ENCODE results near the gene IGF2BP3. TPM values are rescaled to one million over a fixed set of nuclear protein-coding genes. Genes with fewer than 3 reads are reported as not detected.
A peak's percentile ranks its signal among the peaks of the same experiment; 100 is the strongest.

IGF2BP3 gene
- total RNA-seq, 1 experiment from 2014 or later, result 51.8 TPM

DNA sequence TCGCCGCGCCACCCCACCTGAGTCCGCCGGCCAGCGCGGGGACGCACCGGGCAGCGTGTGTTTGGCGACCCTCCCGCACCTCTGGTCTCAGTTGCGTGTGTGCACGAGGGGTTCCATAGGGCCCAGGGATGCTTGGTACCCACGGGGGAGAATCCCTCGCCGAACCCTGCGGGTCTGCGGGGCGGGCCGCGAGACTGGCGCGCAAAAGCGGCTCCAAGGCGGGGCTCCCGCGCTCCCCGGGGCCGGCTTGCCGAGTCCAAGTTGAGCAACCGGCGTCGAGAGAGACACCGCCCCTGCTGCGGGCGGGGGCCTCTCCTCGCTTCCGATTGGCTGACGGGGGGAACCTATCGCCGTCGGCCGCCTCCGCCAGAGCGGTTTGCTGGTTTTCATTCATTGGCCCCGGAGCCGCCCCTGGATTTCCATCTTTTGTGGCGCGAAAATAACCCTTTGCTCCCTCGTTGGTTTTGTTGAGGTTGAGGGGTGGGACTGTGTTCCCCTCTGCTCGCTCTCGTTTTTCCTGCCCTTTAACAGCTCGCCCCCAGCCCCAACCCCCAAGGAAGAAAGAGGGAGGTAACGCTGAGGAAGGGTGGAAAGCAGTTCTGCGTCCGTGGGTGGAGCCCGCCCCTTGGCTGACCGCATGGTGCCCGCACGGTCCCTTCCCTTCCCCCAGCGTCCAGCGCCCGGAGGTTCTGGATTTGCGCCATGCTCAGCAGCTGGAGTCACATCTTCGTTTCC, 4.0 kb upstream of the IGF2BP3 start:
- Histone ChIP-seq H3K9me3 (no peaks in the 10 kb centered on the region), H3K27me3 (no peaks in the 10 kb centered on the region), H3K36me3 (no peaks in the 10 kb centered on the region), H3K4me3 (peak overlapping the region; percentile 65)
- peak; percentile 99 for DNase-seq

GRCh38 chr7:23473844-23474093, 3.5 kb upstream of the IGF2BP3 start:
- Histone ChIP-seq H3K27me3 (no peaks in the 10 kb centered on the region), H3K9me3 (no peaks in the 10 kb centered on the region), H3K4me3 (peak overlapping the region; percentile 65), H3K36me3 (no peaks in the 10 kb centered on the region)
- DNase-seq, result no peak

DNA sequence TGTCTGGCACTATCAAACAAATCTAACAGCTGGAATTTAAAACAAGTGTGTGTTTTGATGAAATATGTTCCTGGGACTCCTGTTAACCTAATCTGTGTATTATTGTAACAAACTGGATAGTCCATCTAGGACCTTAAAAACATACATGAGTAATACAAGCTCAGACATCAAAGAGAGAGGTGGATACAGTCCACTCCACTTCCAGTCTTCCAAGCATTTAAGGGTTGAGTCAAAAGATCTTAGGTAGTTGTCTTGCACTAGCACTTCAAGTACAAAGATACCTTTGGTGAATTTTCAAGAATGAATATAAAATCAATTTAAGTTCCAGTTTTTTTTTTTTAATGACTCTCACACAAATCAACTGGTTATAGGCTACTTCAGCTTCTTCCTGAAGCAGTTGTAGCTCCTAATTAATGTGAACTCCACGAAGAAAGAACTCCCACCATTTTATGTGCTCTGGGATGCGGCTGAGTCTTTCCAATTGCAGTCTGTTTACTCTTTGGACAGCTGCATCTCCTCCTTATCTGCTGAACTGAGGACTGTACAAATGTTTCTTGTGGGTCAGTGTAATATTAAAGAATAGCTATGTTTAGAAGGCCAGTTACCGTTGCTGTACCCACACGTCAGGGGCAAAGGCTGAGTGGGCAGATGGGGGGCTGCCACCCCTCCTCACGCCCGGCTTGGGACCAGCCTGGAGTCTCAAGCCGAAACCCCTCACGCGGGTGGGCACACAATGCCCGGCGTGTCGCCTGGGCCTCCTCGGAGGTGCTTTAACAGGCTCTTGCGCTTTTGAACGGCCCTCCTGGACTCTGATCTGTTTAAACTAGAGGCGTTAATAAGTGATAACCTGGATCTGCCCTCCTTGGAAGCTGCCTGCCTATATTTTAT, 2.9 kb upstream of the IGF2BP3 start:
- Histone ChIP-seq H3K9me3 (no peaks in the 10 kb centered on the region), H3K36me3 (0 out of 2 replicates have a peak, but pooled peaks cover 3% of the 10 kb centered on the region), H3K4me3 (peak overlapping the region; percentile 65), H3K27me3 (no peaks in the 10 kb centered on the region)
- no peak for DNase-seq

- no peak for DNase-seq
- Histone ChIP-seq H3K4me3 (peak overlapping the region; percentile 65), H3K27me3 (no peaks in the 10 kb centered on the region), H3K36me3 (peaks cover 10% of the 10 kb centered on the region), H3K9me3 (no peaks in the 10 kb centered on the region)
These were observed 2.3 kb upstream of the IGF2BP3 start for GRCh38 chr7:23472556-23472955.

DNA sequence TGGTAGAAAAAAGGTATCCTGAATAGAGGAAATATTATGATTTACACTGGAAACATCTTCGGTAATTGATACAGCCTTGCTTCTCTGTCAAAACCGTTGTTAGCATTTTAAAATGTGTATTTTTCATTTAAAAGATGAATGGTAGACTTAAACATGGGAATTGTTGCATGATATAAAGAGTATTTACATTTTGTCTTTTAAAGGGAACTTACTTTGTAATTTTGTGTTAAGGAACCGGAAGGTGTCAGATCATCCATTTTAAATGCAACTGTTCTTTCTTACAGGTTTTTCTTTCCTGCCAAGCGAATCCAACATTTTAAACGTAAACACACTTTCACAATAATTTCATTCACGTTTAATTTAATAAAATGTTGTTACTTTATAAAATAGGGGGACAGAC, 1.8 kb upstream of the IGF2BP3 start:
- Histone ChIP-seq H3K4me3 (peak overlapping the region; percentile 65), H3K9me3 (no peaks in the 10 kb centered on the region), H3K36me3 (peaks cover 15% of the 10 kb centered on the region), H3K27me3 (no peaks in the 10 kb centered on the region)
- DNase-seq, result no peak

DNA sequence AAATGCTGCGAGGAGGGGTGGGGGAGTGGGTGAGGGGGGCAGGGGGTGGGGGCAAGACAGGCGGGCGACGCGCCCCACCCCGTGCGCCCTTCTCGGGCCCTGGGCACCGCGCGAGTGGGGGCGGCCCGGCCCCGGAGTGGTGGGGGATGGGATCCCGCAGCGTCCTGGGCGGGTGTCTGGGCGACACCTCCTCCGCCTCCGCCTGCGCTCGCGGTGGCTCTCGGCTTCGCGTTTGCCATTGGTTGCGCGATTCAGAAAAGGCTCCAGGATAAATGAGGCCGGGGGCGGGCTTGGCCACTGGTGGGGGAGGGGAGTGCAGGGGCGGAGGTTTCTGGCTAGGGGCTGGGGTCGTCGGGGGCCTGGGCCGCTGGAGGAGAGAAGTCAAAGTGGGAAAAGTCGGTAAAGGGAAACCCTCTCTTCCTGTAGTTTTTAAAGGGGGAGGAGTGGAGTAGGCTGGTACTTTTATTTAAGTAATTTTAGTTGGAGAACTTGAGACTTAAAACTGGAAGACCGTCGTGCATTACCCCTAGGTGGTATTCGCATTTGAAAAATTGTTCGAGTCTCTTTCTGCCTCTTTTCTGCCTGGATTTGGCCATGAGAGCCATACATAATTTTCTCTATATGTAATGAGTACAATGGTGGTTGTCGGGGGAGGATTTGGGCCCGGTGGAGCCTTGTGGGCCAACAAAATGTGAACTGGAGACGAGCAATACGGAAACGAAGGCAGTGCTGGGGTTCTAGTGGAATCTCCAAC, 992 bp upstream of the IGF2BP3 start:
- Histone ChIP-seq H3K4me3 (peak overlapping the region; percentile 65), H3K9me3 (no peaks in the 10 kb centered on the region), H3K27me3 (no peaks in the 10 kb centered on the region), H3K36me3 (peaks cover 23% of the 10 kb centered on the region)
- DNase-seq, result peak; percentile 95

- H3K27me3 ChIP-seq, result no peaks in the 10 kb centered on the region
- DNase-seq, result no peak
- H3K9me3 ChIP-seq, result no peaks in the 10 kb centered on the region
- peaks cover 34% of the 10 kb centered on the region for H3K36me3 ChIP-seq
- peak overlapping the region; percentile 65 for H3K4me3 ChIP-seq
These were observed 385 bp downstream of the IGF2BP3 start for GRCh38 chr7:23469961-23470250.

- Histone ChIP-seq H3K36me3 (peaks cover 37% of the 10 kb centered on the region), H3K4me3 (peak overlapping the region; percentile 65), H3K27me3 (no peaks in the 10 kb centered on the region), H3K9me3 (no peaks in the 10 kb centered on the region)
- peak; percentile 27 for DNase-seq
These were observed 936 bp downstream of the IGF2BP3 start for GRCh38 chr7:23469150-23469960.

DNA sequence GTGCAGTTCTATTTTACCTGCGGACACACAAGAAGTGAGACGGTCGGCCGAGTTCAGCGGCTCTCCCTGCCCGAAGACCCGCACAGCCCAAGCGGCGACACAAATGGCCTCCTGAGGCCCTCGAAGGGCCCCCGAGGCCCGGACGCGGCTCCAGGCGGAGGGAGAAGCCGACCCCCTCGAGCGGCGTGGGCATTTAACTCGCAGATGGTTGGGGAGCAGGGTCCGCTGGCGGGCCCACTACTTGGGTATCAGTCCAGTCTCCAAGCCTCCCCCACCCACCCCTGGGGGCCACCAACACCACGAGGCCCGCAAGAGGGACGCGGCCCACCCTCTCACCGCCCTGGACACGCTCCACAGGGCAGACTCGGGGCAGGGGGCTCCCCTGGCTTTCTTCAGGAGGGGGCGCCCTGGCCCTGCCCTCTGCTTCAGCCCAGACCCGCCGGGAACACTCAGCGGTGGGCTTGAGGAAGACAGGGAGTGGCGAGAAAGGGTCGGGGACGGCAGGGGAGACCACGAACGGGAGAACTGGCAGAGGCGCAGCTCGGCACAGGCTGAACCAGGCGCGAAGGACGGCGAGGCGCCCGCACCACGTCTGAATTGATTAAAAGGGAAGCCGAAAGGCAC, 1.7 kb downstream of the IGF2BP3 start:
- DNase-seq, result peak; percentile 9
- H3K36me3 ChIP-seq, result peaks cover 44% of the 10 kb centered on the region
- H3K27me3 ChIP-seq, result no peaks in the 10 kb centered on the region

DNA sequence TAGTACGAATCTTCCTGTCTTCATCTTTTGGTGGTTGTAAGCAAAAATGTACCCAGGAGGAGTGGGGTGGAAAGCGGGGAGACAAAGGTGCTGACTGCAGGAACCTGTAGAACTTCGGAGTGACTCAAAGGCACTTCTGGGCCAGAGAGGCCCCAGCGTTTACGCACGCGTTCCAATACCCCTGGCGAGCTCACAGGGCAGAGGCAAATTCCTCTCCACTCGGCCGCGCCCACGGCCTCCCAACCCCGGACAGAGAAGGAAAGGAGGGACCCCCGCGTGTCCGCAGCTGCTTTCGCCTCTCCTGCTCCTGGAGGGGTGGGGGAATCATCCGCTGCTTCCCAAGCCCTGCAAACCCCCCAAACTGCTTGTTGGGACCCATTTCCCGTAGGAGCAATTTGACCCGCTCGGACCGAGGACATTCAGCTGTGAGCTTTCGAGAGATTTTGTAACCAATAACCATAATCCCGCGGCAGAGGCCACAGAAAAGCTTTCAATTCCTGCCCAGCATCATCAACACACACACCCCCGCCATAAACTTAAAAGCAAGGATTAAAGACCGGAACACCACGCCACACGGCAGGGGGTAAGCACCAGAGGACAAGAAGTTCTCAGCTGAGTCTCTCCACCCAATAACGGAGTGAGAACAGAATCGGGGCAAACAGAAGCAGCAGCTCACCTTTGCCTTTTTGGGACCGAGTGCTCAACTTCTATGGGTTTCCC, 2.3 kb downstream of the IGF2BP3 start:
- H3K27me3 ChIP-seq, result no peaks in the 10 kb centered on the region
- DNase-seq, result peak; percentile 76

More for the DNA sequence above, 1.7 kb downstream of the IGF2BP3 start:
- H3K4me3 ChIP-seq, result peak overlapping the region; percentile 65
- H3K9me3 ChIP-seq, result no peaks in the 10 kb centered on the region

DNA sequence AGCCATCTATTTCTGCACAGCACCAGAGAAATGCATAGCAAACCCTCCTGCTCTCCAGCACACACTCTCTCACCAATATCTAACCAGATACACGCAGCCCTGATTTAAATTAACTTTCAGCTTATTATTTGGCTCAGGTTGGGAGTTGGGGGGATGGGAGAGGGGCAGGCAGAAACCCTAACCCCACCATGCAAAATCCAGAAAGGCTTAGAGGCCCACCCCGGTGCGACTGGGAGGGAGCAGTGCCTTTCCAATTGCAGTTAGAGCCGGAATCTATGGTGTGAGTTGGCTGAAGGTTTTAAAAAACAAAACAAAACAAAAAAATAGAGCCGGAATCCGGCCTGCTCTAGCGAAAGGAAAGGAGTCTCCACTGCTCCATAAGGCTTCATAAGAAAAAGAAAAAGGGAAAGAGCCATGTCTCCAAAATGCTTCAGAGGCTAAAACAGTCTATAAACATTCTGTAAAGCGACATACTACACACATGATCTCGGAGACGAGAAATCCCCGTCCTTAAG, 2.9 kb downstream of the IGF2BP3 start:
- H3K4me3 ChIP-seq, result peak overlapping the region; percentile 65
- no peak for DNase-seq
- H3K27me3 ChIP-seq, result no peaks in the 10 kb centered on the region
- no peaks in the 10 kb centered on the region for H3K9me3 ChIP-seq
- peaks cover 55% of the 10 kb centered on the region for H3K36me3 ChIP-seq

More for the DNA sequence above, 2.3 kb downstream of the IGF2BP3 start:
- Histone ChIP-seq H3K36me3 (peaks cover 49% of the 10 kb centered on the region), H3K4me3 (peak overlapping the region; percentile 65), H3K9me3 (no peaks in the 10 kb centered on the region)

GRCh38 chr7:23462846-23463245, 7.4 kb downstream of the IGF2BP3 start:
- Histone ChIP-seq H3K4me3 (no peak overlapping the region), H3K27me3 (no peaks in the 10 kb centered on the region), H3K36me3 (peaks cover 86% of the 10 kb centered on the region), H3K9me3 (no peaks in the 10 kb centered on the region)
- no peak for DNase-seq

- no peak overlapping the region for H3K4me3 ChIP-seq
- H3K9me3 ChIP-seq, result no peaks in the 10 kb centered on the region
- DNase-seq, result no peak
- H3K36me3 ChIP-seq, result peaks cover 82% of the 10 kb centered on the region
- H3K27me3 ChIP-seq, result no peaks in the 10 kb centered on the region
These were observed 12.2 kb downstream of the IGF2BP3 start for GRCh38 chr7:23458044-23458443.

- Histone ChIP-seq H3K36me3 (peaks cover 73% of the 10 kb centered on the region), H3K4me3 (no peak overlapping the region), H3K9me3 (no peaks in the 10 kb centered on the region), H3K27me3 (no peaks in the 10 kb centered on the region)
- DNase-seq, result no peak
These were observed 14.2 kb downstream of the IGF2BP3 start for GRCh38 chr7:23456093-23456492.

DNA sequence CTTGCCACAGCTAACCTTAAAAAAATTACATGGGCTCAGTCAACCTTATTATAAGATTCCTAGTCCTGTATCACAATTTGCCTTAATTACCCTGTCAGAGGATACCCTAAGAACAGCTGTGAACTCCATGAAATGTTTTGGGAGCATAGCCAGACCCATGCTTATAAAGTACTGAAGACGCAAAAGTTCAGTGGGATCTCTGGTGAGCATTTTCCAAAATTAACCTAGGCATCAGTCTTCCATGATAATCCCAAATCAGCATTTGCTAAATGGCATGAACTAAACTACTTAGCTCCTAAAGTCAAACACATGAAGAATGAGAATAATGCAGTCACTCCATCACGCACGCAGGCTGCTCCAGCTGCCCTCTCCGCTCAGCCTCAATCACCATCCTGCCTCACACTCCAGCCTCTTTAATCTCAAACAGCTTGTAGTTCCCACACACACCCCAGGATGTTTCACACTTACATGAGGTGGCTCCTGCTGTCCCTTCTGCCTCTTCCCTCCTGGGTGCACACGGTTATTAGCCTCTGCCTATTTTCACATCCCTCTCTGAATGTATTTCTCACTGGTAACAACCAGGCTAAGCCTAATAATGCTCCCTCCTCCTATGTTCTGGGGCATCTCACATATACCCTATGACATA, 15.3 kb downstream of the IGF2BP3 start:
- Histone ChIP-seq H3K4me3 (no peak overlapping the region), H3K36me3 (peaks cover 72% of the 10 kb centered on the region), H3K27me3 (no peaks in the 10 kb centered on the region), H3K9me3 (no peaks in the 10 kb centered on the region)
- DNase-seq, result no peak

Data from MG63 (cell line).